GM21723 (cell line): ENCODE data around the gene RPS18.
"Not testable (repeated sequence)": the region's sequence is repeated elsewhere in the genome, so short reads cannot be mapped to it uniquely, and the experiment has no call there.

Experiments
- ATAC-seq: cut with Tn5 transposase; IDR thresholded peaks from one replicate; pipeline ENCODE4 v1.9.1; 2021; ENCODE audit warnings: mild to moderate bottlenecking, moderate library complexity; ENCODE audit not compliant: unreplicated experiment

The RPS18 gene

GRCh38 chr6:33272275-33273128 lies 627 bp downstream of the RPS18 start:
- ATAC-seq, result no peak

- ATAC-seq, result no peak
Observed at GRCh38 chr6:33273129-33273923, 1.5 kb downstream of the RPS18 start.

DNA sequence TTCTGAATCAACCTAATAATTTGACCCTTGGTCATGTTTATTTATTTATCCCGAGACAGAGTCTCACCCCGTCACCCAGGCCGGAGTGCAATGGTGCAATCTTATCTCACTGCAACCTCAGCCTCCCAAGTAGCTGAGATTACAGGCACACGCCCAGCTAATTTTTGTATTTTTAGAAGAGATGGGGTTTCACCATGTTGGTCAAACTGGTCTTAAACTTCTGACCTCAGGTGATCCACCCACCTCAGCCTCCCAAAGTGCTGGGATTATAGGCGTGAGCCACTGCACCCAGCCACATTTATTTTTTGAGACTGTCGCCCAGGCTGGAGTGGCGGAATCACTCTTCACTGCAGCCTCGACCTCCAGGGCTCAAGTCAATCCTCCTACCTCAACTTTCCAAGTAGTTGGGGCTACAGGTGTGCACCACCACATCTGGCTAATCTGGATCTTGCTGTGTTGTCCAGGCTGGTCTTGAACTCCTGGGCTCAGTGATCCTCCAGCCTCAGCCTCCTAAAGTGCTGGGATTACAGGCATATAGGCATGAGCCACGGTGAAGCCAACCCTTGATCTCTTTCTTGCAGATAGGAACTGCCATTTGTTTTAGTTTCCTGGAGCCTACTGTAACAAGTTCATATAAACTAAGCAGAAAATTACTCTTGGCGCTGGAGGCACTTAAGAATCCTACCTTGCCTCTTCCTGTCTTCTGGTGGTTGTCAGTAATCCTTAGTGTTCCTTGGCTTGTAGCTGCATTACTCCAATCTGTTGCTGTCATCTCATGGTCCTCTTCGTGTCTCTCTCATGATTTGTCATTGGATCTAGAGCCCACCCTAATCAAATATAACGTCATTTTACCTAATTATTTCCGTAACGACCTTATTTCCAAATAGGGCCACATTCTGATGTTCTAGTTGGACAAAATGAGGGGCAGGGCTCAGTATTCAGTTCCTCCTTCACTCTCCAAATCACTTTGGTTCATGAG lies 2.3 kb downstream of the RPS18 start:
- no peak for ATAC-seq

GRCh38 chr6:33275795-33276580 lies 4.1 kb downstream of the RPS18 start:
- not testable (repeated sequence) for ATAC-seq

- ATAC-seq, result no peak
Observed at GRCh38 chr6:33276581-33276863, 4.6 kb downstream of the RPS18 start.

- peak; percentile 68 for ATAC-seq
Observed at GRCh38 chr6:33276864-33277662, 5.2 kb downstream of the RPS18 start, which contains the start of gene B3GALT4. Gene B3GALT4, plus strand, starts transcription at chr6:33277123. Its CDS starts 297 bp downstream, at chr6:33277420.

DNA sequence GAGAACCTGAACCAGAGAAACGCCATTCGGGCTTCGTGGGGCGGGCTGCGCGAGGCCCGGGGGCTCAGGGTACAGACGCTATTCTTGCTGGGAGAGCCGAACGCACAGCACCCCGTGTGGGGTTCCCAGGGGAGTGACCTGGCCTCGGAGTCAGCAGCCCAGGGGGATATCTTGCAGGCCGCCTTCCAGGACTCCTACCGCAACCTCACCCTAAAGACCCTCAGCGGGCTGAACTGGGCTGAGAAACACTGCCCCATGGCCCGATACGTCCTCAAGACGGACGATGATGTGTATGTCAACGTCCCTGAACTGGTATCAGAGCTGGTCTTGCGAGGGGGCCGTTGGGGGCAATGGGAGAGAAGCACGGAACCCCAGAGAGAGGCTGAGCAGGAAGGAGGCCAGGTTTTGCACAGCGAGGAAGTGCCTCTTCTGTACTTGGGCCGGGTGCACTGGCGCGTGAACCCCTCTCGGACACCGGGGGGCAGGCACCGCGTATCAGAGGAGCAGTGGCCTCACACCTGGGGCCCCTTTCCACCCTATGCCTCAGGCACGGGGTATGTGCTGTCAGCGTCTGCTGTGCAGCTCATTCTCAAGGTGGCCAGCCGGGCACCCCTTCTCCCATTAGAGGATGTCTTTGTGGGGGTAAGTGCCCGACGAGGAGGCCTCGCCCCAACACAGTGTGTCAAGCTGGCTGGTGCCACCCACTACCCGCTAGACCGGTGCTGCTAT lies 6.0 kb downstream of the RPS18 start:
- peak; percentile 19 for ATAC-seq

DNA sequence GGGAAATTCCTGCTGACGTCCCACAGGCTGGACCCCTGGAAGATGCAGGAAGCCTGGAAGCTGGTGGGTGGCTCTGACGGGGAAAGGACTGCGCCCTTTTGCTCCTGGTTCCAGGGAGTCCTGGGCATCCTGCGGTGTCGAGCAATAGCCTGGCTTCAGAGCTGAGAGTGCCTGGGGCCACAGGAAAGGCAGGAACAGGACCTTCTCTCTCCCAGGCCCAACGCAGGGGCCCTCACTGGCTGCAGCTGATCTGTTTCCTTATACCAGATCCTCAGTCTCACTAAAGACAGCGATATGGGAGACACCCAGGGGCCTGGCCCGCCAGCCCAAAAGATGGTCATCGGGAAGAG lies 6.5 kb downstream of the RPS18 start:
- no peak for ATAC-seq

- no peak for ATAC-seq
Observed at GRCh38 chr6:33278810-33279209, 6.9 kb downstream of the RPS18 start.

DNA sequence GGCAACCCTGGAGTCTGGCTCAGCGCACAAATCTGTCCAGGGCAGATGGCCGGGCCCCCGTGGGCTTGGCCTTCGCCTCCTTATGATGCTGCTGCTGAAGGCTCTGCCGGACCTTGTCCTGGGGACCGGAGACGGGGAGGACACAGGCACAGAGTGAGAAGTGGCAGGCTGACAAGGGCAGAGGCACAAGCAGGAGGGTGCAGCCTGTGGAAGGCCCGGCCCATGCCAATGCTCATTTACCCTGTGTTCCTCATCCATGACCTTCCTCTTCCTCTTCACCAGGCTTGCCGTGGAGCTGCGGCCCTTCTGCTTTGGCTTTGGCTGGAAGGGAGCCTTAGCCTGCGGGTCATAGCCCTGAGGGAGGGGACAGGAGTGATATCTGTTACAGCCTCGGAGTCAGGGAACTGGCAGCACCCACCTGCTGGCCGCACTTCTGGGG lies 7.4 kb downstream of the RPS18 start:
- ATAC-seq, result no peak

GRCh38 chr6:33279971-33280511 lies 8.2 kb downstream of the RPS18 start:
- no peak for ATAC-seq

- ATAC-seq, result no peak
Observed at GRCh38 chr6:33280539-33280938, 8.7 kb downstream of the RPS18 start.

DNA sequence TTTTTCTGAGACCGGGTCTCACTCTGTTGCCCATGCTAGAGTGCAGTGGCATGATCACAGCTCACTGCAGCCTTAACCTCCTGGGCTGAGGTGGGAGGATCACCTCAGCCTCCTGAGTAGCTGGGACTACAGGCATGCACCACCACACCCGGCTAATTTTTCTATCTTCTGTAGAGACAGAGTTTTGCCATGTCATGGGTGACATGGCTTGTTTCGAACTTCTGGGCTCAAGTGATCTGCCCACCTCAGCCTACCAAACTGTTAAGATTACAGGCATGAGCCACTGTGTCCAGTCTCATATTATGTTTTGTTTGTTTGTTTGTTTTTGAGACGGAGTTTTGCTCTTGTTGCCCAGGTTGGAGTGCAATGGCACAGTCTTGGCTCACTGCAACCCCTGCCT lies 13.3 kb downstream of the RPS18 start:
- ATAC-seq, result not testable (repeated sequence)

DNA sequence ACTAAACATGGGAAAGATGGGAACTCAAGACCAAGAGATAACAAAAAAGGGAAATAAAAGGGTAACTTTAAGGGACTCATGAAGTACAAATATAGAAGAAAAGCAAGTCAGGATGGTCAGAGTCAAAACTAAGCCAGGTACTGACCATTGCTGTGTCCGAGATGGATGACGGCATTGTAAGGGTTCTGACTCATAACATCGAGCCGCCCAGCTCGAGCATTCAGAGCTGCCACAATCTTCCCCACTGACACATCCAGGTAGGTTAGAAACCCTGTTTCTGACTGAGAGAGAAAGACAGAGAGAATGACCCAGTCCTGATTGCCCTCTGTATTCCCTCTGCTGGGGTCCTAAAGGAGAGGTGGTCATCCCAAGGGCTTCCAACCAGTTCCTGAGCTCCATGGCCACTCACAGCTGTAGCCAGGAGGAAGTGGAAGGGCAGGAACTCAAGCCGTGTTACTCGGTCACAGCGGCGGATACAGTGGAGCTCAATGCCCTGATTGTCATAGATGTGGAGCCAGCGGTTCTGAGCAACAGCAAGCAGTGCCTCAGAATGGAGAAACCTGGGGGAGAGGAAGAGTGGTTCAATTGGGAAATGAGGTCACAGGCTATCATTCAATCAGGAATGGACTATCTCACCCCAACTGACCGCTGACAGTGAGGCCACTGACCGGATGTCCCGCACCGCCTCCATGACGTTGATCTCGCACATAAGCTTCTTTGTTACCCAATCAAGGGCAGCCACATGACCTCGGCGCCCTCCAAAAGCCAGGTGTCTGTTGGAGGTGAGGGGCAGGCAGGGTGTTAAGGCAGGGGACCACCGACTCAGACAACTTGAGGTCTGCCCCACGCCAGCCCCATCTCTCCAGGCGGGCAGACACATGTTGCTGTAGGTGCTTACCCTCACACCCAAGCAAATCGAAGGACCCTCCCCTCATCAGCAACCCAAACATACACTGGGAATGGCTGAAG lies 15.4 kb downstream of the RPS18 start:
- ATAC-seq, result no peak

DNA sequence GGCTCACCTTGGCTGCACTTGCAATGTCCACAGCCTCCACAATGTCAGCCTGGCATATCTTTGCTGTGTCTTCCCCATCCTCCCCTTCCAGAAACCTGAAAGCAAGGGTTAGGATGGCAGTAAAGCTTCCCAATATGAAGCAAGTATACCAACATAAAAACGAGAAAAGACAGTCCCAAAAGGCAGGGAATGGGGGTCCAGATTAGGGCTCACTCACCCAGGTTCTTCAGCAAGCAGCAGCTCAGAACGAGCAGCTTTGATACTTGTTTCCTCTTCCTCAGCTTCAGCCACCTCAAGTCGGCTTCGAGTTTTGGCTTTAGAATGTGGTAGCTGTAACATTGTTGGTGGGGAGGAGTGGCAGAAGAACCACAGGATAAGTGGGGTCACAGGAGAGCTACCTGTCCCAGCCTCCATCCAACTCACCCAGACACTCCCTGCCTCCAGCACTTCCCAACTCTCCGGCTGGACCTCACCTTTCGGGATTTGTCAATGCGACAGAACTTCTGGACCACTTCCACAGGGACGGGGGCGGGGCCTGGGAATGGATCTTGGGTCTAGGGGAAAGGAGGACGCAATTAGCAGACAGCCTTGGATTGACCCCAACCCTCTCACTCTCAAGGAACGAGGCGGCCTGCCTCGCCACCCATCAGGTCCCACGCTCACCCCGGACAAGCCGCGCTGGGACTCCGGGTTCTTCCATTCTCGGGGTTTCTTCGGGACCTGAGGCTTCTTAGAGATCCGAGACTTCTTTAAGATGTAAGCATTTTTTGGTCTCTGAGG lies 16.5 kb downstream of the RPS18 start:
- ATAC-seq, result no peak

GRCh38 chr6:33288921-33289783 lies 17.3 kb downstream of the RPS18 start, which contains the start of the genes PFDN6 and WDR46:
Gene PFDN6, plus strand, starts transcription at chr6:33289601. Its CDS starts 256 bp downstream, at chr6:33289857.
Gene WDR46, minus strand, starts transcription at chr6:33289239. Its CDS starts 69 bp downstream, at chr6:33289170.
- ATAC-seq, result peak; percentile 79
